Measurements from ENCODE around the gene CRYBA4.

CRYBA4 gene

GRCh38 chr22:26597026-26597425 is 24.7 kb upstream of the CRYBA4 start:
- Histone ChIP-seq H2AFZ (ENCODE audit: low read length) (no peak overlapping the region), H3F3A (ENCODE audit: insufficient read depth, low read length) (no peaks in the 10 kb centered on the region), H3K4me1 (ENCODE audit: insufficient read depth, low read length, severe bottlenecking) (peaks cover 5% of the 10 kb centered on the region), H3K9me2 (ENCODE audit: low read depth, low read length) (no peaks in the 10 kb centered on the region), H3K79me2 (ENCODE audit: insufficient read depth, low read length) (no peaks in the 10 kb centered on the region), H3K9ac (ENCODE audit: low read length) (no peak overlapping the region), H3K27ac (ENCODE audit: low read depth, low read length, poor library complexity, severe bottlenecking) (no peak overlapping the region), H3K9me3 (ENCODE audit: low read length) (no peaks in the 10 kb centered on the region), H3K27me3 (ENCODE audit: insufficient read depth, low read length) (no peaks in the 10 kb centered on the region), H3K4me2 (ENCODE audit: low read length) (no peak overlapping the region), H3K4me3 (ENCODE audit: low read depth, low read length, poor library complexity, severe bottlenecking) (no peak overlapping the region), H4K20me1 (ENCODE audit: insufficient read depth, low read length) (no peaks in the 10 kb centered on the region), H3K36me3 (ENCODE audit: insufficient read depth, low read length) (no peaks in the 10 kb centered on the region)
- TF ChIP-seq CTCF (IDR thresholded peaks at IDR 0.05; ENCODE audit: low read length) (no peak), EZH2 (IDR thresholded peaks at IDR 0.05; ENCODE audit: borderline replicate concordance, low read length) (no peak)

GRCh38 chr22:26597480-26597879 is 24.3 kb upstream of the CRYBA4 start:
- Histone ChIP-seq H3K79me2 (ENCODE audit: insufficient read depth, low read length) (no peaks in the 10 kb centered on the region), H3K4me3 (ENCODE audit: low read depth, low read length, poor library complexity, severe bottlenecking) (no peak overlapping the region), H4K20me1 (ENCODE audit: insufficient read depth, low read length) (no peaks in the 10 kb centered on the region), H3K27ac (ENCODE audit: low read depth, low read length, poor library complexity, severe bottlenecking) (no peak overlapping the region), H2AFZ (ENCODE audit: low read length) (no peak overlapping the region), H3K9me3 (ENCODE audit: low read length) (no peaks in the 10 kb centered on the region), H3K4me1 (ENCODE audit: insufficient read depth, low read length, severe bottlenecking) (peaks cover 2% of the 10 kb centered on the region), H3K4me2 (ENCODE audit: low read length) (no peak overlapping the region), H3K9ac (ENCODE audit: low read length) (no peak overlapping the region), H3K36me3 (ENCODE audit: insufficient read depth, low read length) (no peaks in the 10 kb centered on the region), H3F3A (ENCODE audit: insufficient read depth, low read length) (no peaks in the 10 kb centered on the region), H3K9me2 (ENCODE audit: low read depth, low read length) (no peaks in the 10 kb centered on the region), H3K27me3 (ENCODE audit: insufficient read depth, low read length) (no peaks in the 10 kb centered on the region)
- TF ChIP-seq EZH2 (IDR thresholded peaks at IDR 0.05; ENCODE audit: borderline replicate concordance, low read length): no peak
- no peak for TF ChIP-seq CTCF (IDR thresholded peaks at IDR 0.05; ENCODE audit: low read length)

- TF ChIP-seq CTCF (IDR thresholded peaks at IDR 0.05; ENCODE audit: low read length): no peak
- H2AFZ ChIP-seq (ENCODE audit: low read length): no peak overlapping the region
- H3K9me3 ChIP-seq (ENCODE audit: low read length): no peaks in the 10 kb centered on the region
- no peaks in the 10 kb centered on the region for H4K20me1 ChIP-seq (ENCODE audit: insufficient read depth, low read length)
- H3K9me2 ChIP-seq (ENCODE audit: low read depth, low read length): no peaks in the 10 kb centered on the region
- H3K9ac ChIP-seq (ENCODE audit: low read length): no peak overlapping the region
- H3K36me3 ChIP-seq (ENCODE audit: insufficient read depth, low read length): no peaks in the 10 kb centered on the region
- H3K4me3 ChIP-seq (ENCODE audit: low read depth, low read length, poor library complexity, severe bottlenecking): no peak overlapping the region
- H3K4me2 ChIP-seq (ENCODE audit: low read length): no peak overlapping the region
- no peak overlapping the region for H3K27ac ChIP-seq (ENCODE audit: low read depth, low read length, poor library complexity, severe bottlenecking)
- H3F3A ChIP-seq (ENCODE audit: insufficient read depth, low read length): no peaks in the 10 kb centered on the region
- no peaks in the 10 kb centered on the region for H3K27me3 ChIP-seq (ENCODE audit: insufficient read depth, low read length)
- H3K4me1 ChIP-seq (ENCODE audit: insufficient read depth, low read length, severe bottlenecking): no peaks in the 10 kb centered on the region
- H3K79me2 ChIP-seq (ENCODE audit: insufficient read depth, low read length): no peaks in the 10 kb centered on the region
Measured at GRCh38 chr22:26599505-26599904, 22.3 kb upstream of the CRYBA4 start.
